Naive B cell (primary cell): ENCODE results near the gene ARHGAP22. TPM values are rescaled to one million over a fixed set of nuclear protein-coding genes. Genes with fewer than 3 reads are reported as not detected.
A peak's percentile ranks its signal among the peaks of the same experiment; 100 is the strongest.

ENCODE experiments used
- ATAC-seq, 2 donors: fragments of 150-1000 bp; cut with Tn5 transposase; 2 replicates each; pipeline ENCODE4 v1.10.0; 2021; ENCODE audit warnings: low read depth in 2 of 2, mild to moderate bottlenecking in 2 of 2, moderate library complexity in 2 of 2
- DNase-seq: peaks from one replicate; pipeline ENCODE4 v3.0.0; 2022
- H3K27ac Mint-ChIP-seq, 6 donors: one replicate each; pipeline ENCODE4 v1.8.0; 2020 to 2022; ENCODE audit warnings: mild to moderate bottlenecking in 6 of 6, mixed read lengths in 6 of 6, moderate library complexity in 5 of 6, inconsistent platforms in 2 of 6
- H3K27me3 Mint-ChIP-seq, 3 donors: one replicate each; pipeline ENCODE4 v1.8.0; 2021 to 2022; ENCODE audit warnings: mixed read lengths in 3 of 3, mild to moderate bottlenecking in 1 of 3
- H3K36me3 Mint-ChIP-seq, 2 donors: one replicate each; pipeline ENCODE4 v1.8.0; 2020 to 2022; ENCODE audit warnings: mixed read lengths in 2 of 2, inconsistent platforms in 1 of 2, mild to moderate bottlenecking in 1 of 2
- H3K4me1 Mint-ChIP-seq, 3 donors: one replicate each; pipeline ENCODE4 v1.8.0; 2020 to 2022; ENCODE audit warnings: mixed read lengths in 3 of 3, inconsistent platforms in 1 of 3, mild to moderate bottlenecking in 1 of 3, moderate library complexity in 1 of 3
- H3K4me3 Mint-ChIP-seq, 8 donors: one replicate each; pipeline ENCODE4 v1.8.0; 2020 to 2022; ENCODE audit warnings: mild to moderate bottlenecking in 8 of 8, mixed read lengths in 8 of 8, moderate library complexity in 8 of 8, inconsistent platforms in 2 of 8
- H3K9me3 Mint-ChIP-seq, 7 donors: one replicate each; pipeline ENCODE4 v1.8.0; 2020 to 2022; ENCODE audit warnings: mixed read lengths in 7 of 7, mild to moderate bottlenecking in 5 of 7, inconsistent platforms in 2 of 7, moderate library complexity in 1 of 7
- polyA plus RNA-seq, 6 donors: library from polyadenylated mRNA; unstranded; fragments of 300-500 nt; fragmentation: Illumina TruSeq; gene quantifications; one replicate each; pipeline ENCODE4 v1.2.3, GENCODE V29; 2021; ENCODE audit warnings: low read depth in 6 of 6

The ARHGAP22 gene
- polyA plus RNA-seq, 6 donors from 2014 or later = 2.8 to 9.2 (median 5.8) TPM

GRCh38 chr10:48416584-48417232, 188.2 kb downstream of the ARHGAP22 start:
- DNase-seq = no peak
- Mint-ChIP-seq H3K4me3 (no peak overlapping the region), H3K36me3 (peaks cover 12 to 23% of the 10 kb centered on the region in 2 donors), H3K27me3 (no peaks in the 10 kb centered on the region), H3K4me1 (no peaks in the 10 kb centered on the region), H3K9me3 (peaks cover 5 to 14% (median 10%) of the 10 kb centered on the region in 7 donors), H3K27ac (no peak overlapping the region)
- no peak for ATAC-seq

GRCh38 chr10:48414778-48415177, 190.1 kb downstream of the ARHGAP22 start:
- no peaks in the 10 kb centered on the region for H3K4me1 Mint-ChIP-seq
- H3K27me3 Mint-ChIP-seq = no peaks in the 10 kb centered on the region
- peaks cover 12 to 35% of the 10 kb centered on the region in 2 donors for H3K36me3 Mint-ChIP-seq
- H3K4me3 Mint-ChIP-seq = no peak overlapping the region
- ATAC-seq (no peak), DNase-seq (no peak)
- no peak overlapping the region for H3K27ac Mint-ChIP-seq
- H3K9me3 Mint-ChIP-seq = peaks cover 5 to 14% (median 10%) of the 10 kb centered on the region in 7 donors

GRCh38 chr10:48414160-48414559, 190.7 kb downstream of the ARHGAP22 start:
- DNase-seq = no peak
- no peak overlapping the region for H3K27ac Mint-ChIP-seq
- H3K4me3 Mint-ChIP-seq = no peak overlapping the region
- H3K27me3 Mint-ChIP-seq = no peaks in the 10 kb centered on the region
- peaks cover 12 to 35% of the 10 kb centered on the region in 2 donors for H3K36me3 Mint-ChIP-seq
- H3K4me1 Mint-ChIP-seq = no peaks in the 10 kb centered on the region
- peaks cover 5 to 14% (median 10%) of the 10 kb centered on the region in 7 donors for H3K9me3 Mint-ChIP-seq
- ATAC-seq = no peak

DNA sequence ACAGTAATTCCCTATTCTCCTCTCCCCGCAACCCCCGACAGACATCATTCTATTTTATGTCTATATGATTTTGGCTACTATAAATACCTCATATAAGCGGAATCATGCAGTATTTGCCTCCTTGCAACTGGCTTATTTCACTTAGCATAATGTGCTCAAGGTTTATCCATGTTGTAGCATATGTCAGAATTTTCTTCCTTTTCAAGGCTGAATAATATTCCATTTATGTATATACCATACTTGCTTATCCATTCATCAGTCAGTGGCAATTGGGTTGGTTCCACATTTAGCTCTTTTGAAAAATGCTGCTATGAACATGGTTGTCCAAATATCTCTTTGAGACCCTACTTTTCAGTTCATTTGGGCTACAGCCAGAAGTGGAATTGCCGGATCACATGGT, 191.9 kb downstream of the ARHGAP22 start:
- DNase-seq (no peak), ATAC-seq (no peak)
- H3K4me3 Mint-ChIP-seq = peak overlapping the region in 2 of 8 donors; percentile 2 to 56
- H3K27ac Mint-ChIP-seq = no peak overlapping the region
- H3K27me3 Mint-ChIP-seq = no peaks in the 10 kb centered on the region
- H3K36me3 Mint-ChIP-seq = peaks cover 12 to 35% of the 10 kb centered on the region in 2 donors
- no peaks in the 10 kb centered on the region for H3K4me1 Mint-ChIP-seq
- peaks cover 5 to 14% (median 10%) of the 10 kb centered on the region in 7 donors for H3K9me3 Mint-ChIP-seq

- no peaks in the 10 kb centered on the region for H3K27me3 Mint-ChIP-seq
- no peak overlapping the region for H3K27ac Mint-ChIP-seq
- peaks cover 5 to 14% (median 10%) of the 10 kb centered on the region in 7 donors for H3K9me3 Mint-ChIP-seq
- H3K4me1 Mint-ChIP-seq = no peaks in the 10 kb centered on the region
- peaks cover 12 to 35% of the 10 kb centered on the region in 2 donors for H3K36me3 Mint-ChIP-seq
- no peak overlapping the region for H3K4me3 Mint-ChIP-seq
- no peak for ATAC-seq
- no peak for DNase-seq
These were observed 192.8 kb downstream of the ARHGAP22 start for GRCh38 chr10:48412081-48412480.

- no peak overlapping the region for H3K4me3 Mint-ChIP-seq
- peaks cover 12 to 35% of the 10 kb centered on the region in 2 donors for H3K36me3 Mint-ChIP-seq
- no peaks in the 10 kb centered on the region for H3K4me1 Mint-ChIP-seq
- no peak for DNase-seq
- no peaks in the 10 kb centered on the region for H3K27me3 Mint-ChIP-seq
- H3K27ac Mint-ChIP-seq = no peak overlapping the region
- peaks cover 5 to 14% (median 10%) of the 10 kb centered on the region in 7 donors for H3K9me3 Mint-ChIP-seq
- no peak for ATAC-seq
These were observed 193.4 kb downstream of the ARHGAP22 start for GRCh38 chr10:48411510-48411909.

- Mint-ChIP-seq H3K9me3 (peaks cover 5 to 14% (median 10%) of the 10 kb centered on the region in 7 donors), H3K4me3 (no peak overlapping the region), H3K27me3 (no peaks in the 10 kb centered on the region), H3K27ac (no peak overlapping the region), H3K36me3 (peaks cover 12 to 34% of the 10 kb centered on the region in 2 donors), H3K4me1 (peaks cover 0 to 5% (median 0%) of the 10 kb centered on the region in 3 donors)
- ATAC-seq (no peak), DNase-seq (no peak)
These were observed 194.4 kb downstream of the ARHGAP22 start for GRCh38 chr10:48410503-48410902.

- H3K9me3 Mint-ChIP-seq = peaks cover 0 to 2% (median 0%) of the 10 kb centered on the region in 7 donors
These were observed 198.2 kb downstream of the ARHGAP22 start for GRCh38 chr10:48406658-48407057.

GRCh38 chr10:48406204-48406603, 198.7 kb downstream of the ARHGAP22 start:
- H3K27me3 Mint-ChIP-seq = no peaks in the 10 kb centered on the region
- DNase-seq (no peak), ATAC-seq (no peak)
- H3K4me1 Mint-ChIP-seq = peaks cover 0 to 5% (median 0%) of the 10 kb centered on the region in 3 donors
- H3K9me3 Mint-ChIP-seq = no peaks in the 10 kb centered on the region
- H3K36me3 Mint-ChIP-seq = peaks cover 4 to 7% of the 10 kb centered on the region in 2 donors
- no peak overlapping the region for H3K4me3 Mint-ChIP-seq
- peak overlapping the region in 2 of 6 donors; percentile 13 to 75 for H3K27ac Mint-ChIP-seq

More at GRCh38 chr10:48406658-48407057, 198.2 kb downstream of the ARHGAP22 start:
- Mint-ChIP-seq H3K27ac (no peak overlapping the region), H3K36me3 (peaks cover 4 to 11% of the 10 kb centered on the region in 2 donors), H3K4me3 (no peak overlapping the region), H3K4me1 (peaks cover 0 to 5% (median 0%) of the 10 kb centered on the region in 3 donors), H3K27me3 (no peaks in the 10 kb centered on the region)
- ATAC-seq (no peak), DNase-seq (no peak)

DNA sequence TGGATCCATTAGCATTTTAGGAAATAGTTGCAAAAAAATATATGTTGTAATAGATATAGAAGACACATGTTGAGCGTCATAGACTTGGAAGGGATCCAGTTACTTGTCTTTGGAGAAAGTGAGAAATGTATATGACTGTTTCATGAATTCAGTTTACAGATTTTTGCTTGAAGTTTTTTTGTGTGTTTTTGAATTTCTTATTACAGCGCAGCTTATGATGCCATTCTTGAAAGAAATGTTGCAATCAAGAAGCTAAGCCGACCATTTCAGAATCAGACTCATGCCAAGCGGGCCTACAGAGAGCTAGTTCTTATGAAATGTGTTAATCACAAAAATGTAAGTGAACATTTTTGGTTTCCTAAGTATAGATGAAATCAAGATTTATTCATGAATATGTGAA, 200.2 kb downstream of the ARHGAP22 start:
- no peak for DNase-seq
- Mint-ChIP-seq H3K36me3 (peaks cover 0 to 4% of the 10 kb centered on the region in 2 donors), H3K4me1 (peaks cover 0 to 16% (median 10%) of the 10 kb centered on the region in 3 donors), H3K27ac (no peak overlapping the region), H3K9me3 (no peaks in the 10 kb centered on the region), H3K4me3 (no peak overlapping the region), H3K27me3 (no peaks in the 10 kb centered on the region)
- ATAC-seq = no peak

GRCh38 chr10:48400850-48401220, 204.0 kb downstream of the ARHGAP22 start:
- Mint-ChIP-seq H3K36me3 (peaks cover 0 to 4% of the 10 kb centered on the region in 2 donors), H3K9me3 (no peaks in the 10 kb centered on the region), H3K27me3 (no peaks in the 10 kb centered on the region), H3K4me3 (no peak overlapping the region), H3K27ac (no peak overlapping the region), H3K4me1 (peaks cover 3 to 18% (median 18%) of the 10 kb centered on the region in 3 donors)
- no peak for ATAC-seq
- DNase-seq = no peak

DNA sequence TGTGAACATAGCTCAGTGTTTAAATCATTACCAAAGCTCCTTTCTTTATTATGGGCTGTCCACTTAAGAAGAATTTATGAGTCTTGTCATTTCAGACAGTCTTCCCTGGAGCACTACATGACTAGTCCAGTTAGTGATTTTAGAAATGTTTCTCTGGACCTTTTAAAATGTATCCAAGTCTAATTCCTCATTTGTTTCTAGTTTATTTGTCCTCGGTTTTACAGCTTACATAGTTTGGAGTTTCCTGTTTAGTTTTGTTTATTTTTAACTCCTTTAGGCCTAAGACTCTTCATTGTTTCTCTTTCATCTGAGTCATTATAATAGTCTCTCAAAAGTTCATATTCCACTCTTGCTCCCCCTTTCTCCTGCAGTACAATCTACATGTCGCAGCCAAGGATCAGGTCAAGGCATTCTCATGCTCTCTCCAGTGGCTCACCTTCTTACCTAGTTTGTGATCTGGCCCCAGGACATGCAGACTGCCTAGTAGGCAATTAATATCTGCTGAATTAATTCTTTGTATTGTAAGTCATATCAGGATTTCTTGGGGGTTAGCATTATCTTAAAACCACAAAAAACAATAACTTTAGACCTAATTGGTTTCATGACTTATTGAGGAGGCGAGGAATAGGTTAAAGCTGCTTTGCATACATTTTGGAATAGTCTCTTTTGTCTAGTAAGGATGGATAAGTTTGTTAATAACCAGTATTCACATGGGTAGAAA, 204.6 kb downstream of the ARHGAP22 start:
- no peak overlapping the region for H3K4me3 Mint-ChIP-seq

DNA sequence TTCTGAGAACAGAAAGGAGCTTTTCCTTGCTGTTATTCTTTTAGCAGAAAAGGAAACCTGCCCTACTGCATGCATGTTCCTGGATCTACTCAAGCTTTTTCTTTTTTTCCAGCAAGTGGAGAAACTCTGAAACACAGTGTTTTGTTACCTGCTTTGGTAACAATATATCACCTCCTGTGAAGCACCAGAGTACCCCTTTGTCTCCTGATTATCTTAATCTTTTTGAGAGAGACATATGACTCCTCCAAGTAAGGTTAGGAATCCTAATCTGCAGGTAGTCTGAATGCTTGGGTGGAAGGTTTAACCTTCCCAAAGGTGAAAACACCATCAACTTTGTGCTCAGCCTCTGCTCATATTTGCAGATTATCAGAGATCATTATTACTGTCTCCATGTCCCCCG, 205.3 kb downstream of the ARHGAP22 start:
- Mint-ChIP-seq H3K27ac (peak overlapping the region in 3 of 6 donors; percentile 14 to 90 (median 73)), H3K36me3 (peaks cover 0 to under 1% of the 10 kb centered on the region in 2 donors), H3K4me3 (no peak overlapping the region), H3K27me3 (no peaks in the 10 kb centered on the region), H3K4me1 (peaks cover 3 to 18% (median 17%) of the 10 kb centered on the region in 3 donors), H3K9me3 (no peaks in the 10 kb centered on the region)
- no peak for DNase-seq
- no peak for ATAC-seq

More for the DNA sequence above, 204.6 kb downstream of the ARHGAP22 start:
- no peaks in the 10 kb centered on the region for H3K27me3 Mint-ChIP-seq
- H3K36me3 Mint-ChIP-seq = peaks cover 0 to 4% of the 10 kb centered on the region in 2 donors
- no peak for DNase-seq
- H3K27ac Mint-ChIP-seq = peak overlapping the region in 2 of 6 donors; percentile 9 to 14
- peaks cover 3 to 18% (median 17%) of the 10 kb centered on the region in 3 donors for H3K4me1 Mint-ChIP-seq
- H3K9me3 Mint-ChIP-seq = no peaks in the 10 kb centered on the region
- ATAC-seq = no peak
